Fibroblast of gingiva (primary cell): Measurements from ENCODE around the gene CD164L2.
"Not testable (repeated sequence)": the region's sequence is repeated elsewhere in the genome, so short reads cannot be mapped to it uniquely, and the experiment has no call there.

Experiments used
- DNase-seq: peaks from one replicate; pipeline ENCODE4 v3.0.0-alpha.2; 2011; ENCODE audit warnings: low read depth

Gene CD164L2

DNA sequence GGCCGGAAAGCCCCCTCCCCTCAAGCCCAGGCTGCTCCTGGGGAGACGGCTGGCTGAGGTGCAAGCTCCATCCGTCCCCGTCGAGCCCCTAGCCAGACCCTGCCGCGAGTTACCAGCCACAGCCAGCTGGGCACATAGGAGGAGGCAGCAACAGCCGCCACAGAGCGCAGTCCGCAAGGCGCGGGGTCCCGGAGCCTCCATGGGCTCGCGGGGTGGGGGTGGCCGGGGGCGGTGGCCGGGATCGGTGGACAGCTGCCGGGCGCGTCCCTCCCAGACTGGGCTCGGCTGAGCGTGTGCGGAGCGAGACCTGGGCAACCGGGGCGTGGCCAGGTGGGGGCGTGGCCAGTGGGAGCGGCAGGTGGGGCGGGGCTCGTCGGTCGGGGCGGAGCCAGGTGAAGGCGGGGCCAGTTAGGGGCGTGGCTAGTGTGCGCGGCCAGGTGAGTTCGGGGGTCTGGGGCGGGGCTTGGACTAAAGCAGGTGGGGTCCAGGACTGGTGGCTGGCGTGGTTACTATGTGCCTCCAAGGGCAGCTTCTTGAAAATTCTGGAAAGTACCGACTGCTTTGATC, at the start of gene CD164L2:
CD164L2 (minus strand) TSS at position 295 of the 567 bp plus-strand sequence; CDS start at position 201, 94 bp downstream.
- DNase-seq, result no peak

- not testable (repeated sequence) for DNase-seq
Observed at GRCh38 chr1:27432725-27433124, 49.6 kb upstream of the CD164L2 start.

- no peak for DNase-seq
Observed at GRCh38 chr1:27431601-27431940, 48.4 kb upstream of the CD164L2 start.

DNA sequence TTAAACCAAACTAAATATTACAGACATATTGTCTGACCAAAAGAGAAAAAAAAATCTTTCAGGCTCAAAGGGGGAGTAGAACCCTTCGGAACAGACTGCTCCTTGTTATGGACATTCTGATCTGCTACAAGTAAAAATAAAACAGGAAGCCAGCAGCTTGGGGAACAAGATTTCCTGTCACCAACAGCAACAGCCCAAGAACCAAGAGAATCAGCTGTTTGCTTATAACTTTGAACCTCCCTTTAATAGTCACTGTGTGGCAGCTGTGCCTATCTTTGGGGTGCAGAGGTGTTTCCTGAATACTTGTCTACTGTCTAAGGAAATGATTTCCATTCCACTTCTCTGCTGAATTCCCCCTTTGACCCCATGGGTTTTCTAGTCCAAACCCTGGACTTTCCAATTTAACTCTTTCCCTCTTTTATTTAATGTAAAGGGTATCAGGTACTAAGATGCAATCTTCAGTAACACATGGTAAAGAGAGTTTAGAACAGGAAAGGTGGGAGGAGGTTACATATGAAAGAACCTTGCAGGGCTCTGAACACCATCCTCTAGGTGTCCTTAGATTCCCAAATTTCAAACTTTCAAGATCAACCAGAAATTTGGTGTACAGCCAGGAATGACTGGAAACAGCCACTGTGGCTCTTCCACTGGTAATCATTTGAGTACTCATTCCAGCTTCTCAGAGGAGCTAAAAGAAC, 47.9 kb upstream of the CD164L2 start:
- no peak for DNase-seq

DNA sequence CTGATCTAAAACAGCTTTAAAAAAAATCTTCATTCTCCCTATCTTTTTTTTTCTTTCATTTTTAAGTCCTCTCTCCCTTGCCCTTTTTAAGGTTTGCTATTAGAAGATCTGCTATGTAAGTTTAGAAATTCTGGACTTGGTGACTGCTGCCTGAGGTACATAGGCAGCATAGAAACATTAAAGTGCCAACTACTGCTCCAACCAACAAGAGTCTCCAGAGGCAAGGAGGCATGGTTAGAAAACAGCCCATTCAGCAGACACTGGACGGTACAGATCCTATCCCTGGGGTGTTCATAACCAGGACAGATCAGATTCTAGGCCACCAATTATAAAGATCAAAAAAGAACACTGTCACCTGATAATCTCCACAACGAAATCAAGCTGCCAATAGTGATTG, 45.9 kb upstream of the CD164L2 start:
- no peak for DNase-seq

DNA sequence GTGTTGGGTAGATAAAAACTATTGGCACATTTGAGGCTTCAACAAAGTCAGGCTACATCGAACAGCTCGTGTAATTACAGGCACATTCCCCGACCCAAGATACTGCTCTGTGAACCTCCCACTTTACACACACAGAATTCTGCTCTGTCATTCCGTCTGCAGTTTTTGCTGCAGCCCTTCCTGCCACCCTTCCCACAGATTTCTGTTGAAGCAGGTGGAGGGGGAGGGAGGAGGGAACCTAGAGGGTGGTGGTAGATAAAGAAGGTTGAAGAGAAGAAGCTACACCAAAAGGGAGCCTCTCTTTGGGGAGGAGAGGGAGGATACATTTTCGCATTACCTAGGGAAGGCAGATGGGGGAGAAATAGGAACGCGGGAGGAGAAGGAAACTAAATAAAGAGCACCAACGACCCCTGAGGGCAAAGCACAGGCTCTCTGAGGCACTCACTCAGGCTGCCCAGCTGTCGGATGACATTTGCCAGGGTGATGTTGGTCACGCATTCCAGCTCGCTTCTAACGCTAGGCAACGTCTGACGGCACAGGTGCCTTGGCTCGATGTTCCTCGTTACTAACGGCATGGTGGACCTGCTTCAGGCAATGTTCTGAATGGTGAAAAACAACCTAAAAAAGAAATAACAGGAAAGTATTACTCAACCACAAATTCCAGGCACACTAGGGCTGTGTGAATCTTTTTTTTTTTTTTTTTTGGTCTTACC, 45.3 kb upstream of the CD164L2 start:
- DNase-seq, result peak; percentile 28

DNA sequence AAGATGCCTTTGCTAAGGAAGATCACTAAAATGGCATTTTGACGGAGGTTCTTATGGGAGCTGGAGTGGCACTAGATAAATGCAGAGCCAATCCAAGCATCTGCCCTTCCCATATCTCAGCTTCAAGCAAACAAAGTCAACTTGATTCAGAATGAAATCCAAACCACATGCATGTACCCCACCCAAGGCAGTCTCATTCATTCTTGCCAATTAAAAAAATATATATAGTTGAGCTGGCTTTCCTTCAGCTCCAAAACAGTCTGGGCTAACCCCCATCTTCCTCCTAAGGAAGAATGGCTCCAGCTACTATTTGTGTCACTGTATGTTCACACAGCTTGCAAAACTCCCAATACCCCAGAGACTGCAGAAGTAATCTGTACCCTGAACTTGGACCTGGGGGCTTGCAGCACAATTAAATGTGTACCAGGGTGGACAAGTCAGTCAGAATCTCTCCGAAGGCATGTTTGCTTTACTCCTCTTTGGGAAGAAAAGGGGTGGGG, 44.7 kb upstream of the CD164L2 start:
- DNase-seq, result peak; percentile 5

- DNase-seq, result no peak
Observed at GRCh38 chr1:27427329-27427728, 44.2 kb upstream of the CD164L2 start.

DNA sequence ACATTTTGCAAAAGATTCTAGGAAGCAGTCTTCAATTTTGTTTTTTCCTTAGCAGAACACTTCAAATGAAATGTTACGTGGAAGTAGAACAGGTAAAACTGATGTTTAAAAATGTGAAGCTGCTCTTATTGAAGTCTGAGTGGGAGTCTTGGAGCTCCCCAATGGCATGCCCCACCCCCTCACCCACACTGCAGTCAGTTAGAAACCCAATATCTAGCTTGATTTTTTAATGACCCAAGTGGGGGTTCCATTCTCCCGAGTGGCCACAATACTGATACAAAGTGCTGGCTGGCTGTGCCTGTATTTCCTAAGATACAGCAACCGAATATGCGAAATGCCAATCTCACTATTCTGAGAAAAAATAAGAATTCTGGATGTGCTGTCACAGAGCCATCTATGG, 40.6 kb upstream of the CD164L2 start:
- DNase-seq, result no peak

GRCh38 chr1:27418326-27419185, 35.4 kb upstream of the CD164L2 start:
- DNase-seq, result peak; percentile 88

DNA sequence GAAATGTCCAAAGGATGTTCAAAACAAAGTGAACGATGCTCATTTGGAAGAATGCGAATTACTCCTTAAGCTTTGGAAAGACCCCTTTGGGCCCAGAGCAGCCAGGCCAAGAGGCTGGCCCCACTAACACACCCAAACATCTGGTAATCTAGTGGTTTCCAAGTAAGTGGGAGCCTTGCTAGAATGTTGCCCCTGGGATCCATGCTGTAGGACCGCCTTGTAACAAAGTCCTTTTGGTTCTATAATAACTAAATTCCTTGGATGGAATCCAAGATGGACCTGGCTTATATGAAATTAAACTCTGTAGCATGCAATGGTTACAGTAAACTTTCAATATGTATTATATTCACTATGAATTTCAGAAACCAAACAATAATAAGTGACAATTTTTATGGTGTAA, 34.6 kb upstream of the CD164L2 start:
- no peak for DNase-seq

- DNase-seq, result peak; percentile 69
Observed at GRCh38 chr1:27416387-27417111, 33.4 kb upstream of the CD164L2 start.

GRCh38 chr1:27414091-27414490, 31.0 kb upstream of the CD164L2 start:
- no peak for DNase-seq

DNA sequence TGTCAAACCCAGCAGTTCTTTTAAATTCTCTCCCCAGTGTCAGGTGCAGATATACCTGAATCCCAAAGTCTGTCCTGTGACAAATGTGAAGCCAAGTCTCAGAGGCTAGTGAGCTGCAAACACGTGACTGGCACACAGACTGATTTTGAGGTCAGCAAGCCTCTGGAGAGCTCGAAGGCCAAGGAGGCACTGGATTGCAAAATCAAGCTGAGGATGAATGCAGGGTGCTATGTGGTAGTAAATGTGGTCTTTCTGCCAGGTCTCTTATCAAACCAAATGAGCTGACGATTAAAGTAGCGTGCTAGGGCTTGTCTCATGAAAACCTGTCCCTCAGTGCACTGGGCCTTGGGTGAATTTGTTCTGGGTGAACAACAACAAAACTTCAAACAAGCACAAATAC, 29.9 kb upstream of the CD164L2 start:
- no peak for DNase-seq

GRCh38 chr1:27412502-27412901, 29.4 kb upstream of the CD164L2 start:
- no peak for DNase-seq

- DNase-seq, result no peak
Observed at GRCh38 chr1:27410709-27411108, 27.6 kb upstream of the CD164L2 start.

- no peak for DNase-seq
Observed at GRCh38 chr1:27409669-27410068, 26.5 kb upstream of the CD164L2 start.

GRCh38 chr1:27408151-27408550, 25.0 kb upstream of the CD164L2 start:
- DNase-seq, result no peak

DNA sequence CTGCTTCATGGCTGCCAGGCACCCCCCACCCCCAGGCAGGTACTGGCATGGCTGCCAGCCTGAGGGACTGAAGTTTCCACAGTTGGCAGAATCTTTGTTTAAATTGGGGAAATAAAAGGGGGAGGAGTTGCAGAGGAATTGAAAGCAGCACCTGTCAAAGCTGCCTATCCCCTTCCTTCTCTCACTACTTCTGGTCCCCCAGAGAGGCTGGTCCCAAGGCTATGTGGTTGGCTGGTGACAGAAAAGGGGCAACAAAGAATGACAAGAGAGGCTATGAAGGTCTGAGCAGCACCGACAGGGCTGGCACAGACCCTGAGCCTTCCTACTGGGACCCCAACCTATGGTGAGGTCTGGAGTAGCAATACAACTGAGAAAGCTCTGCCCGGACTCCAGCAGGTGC, 23.7 kb upstream of the CD164L2 start:
- not testable (repeated sequence) for DNase-seq

DNA sequence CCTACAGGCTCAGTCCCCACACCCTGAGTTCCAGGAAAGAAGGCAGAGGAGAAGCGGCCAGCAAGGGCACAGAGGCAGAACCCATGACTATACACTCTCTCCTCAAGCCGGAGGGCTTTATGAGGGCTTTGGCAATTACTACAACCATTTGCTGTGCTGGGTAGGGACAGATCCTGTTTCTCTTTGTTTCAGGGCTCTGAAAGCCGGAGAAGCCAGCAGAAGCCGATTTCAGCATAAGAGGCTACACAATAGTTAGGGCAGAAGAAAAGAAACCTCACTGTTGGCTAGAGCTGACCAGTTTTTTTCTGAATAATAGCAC, 23.2 kb upstream of the CD164L2 start:
- no peak for DNase-seq

DNA sequence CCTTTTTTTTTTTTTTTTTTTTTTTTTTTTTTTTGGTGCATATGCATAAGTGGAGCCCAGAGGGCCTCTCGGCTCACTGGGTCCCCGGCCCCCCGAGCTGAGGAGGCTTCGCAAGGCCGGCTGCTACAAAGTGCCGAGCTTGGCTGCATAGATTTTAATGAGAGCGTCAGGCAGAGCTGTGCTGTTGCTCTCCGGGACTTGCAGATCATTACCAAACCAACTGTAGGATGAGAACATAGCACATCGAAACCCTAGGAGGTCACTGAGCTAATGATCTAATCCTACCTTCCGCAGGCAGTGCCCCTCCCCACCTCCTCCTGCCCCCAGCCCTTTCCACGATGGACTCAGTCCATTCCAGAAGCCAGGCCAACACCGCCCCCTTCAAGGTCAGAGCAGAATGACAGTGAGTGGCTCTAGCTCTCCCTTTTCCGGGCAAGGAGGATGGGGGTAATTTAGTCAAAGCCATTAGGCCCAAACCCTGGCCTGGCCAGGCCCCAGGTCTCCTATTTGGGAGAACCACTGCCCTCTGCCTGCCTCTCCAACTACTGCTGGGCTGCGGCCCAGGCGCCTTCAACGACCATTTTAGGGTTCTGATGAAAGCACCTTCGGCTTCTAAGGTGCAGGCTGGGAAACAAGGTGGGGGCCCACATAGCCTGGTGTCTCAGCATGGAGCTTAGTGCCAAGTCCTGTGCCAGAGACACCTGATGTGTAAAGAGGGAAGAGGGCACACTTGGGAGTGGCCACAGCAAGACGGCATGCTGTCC, 22.6 kb upstream of the CD164L2 start:
- DNase-seq, result not testable (repeated sequence)
